GM21723 (cell line): Measurements from ENCODE around the gene LHX3.

ENCODE experiments used
- ATAC-seq: cut with Tn5 transposase; IDR thresholded peaks from one replicate; pipeline ENCODE4 v1.9.1; 2021; ENCODE audit warnings: mild to moderate bottlenecking, moderate library complexity; ENCODE audit not compliant: unreplicated experiment

LHX3 gene

DNA sequence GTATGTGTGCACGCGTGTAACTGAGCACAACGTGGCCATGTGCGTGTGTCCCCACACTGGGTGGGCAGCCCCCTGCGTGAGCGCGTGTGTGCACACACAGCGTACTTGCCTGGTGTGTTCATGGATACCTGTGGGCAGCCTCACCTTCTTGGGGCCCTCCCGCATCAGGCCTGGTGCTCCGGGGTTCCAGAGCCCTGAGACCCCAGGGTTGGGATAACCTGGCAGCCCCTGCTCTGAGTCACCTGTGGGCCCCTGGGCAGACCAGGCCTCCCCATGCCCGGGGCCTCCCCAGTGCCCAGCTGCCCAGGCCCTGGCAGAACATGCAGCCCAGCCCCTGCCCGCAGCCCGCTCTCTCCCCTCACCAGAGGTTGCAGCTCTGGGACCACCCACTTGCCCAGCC lies 25.2 kb downstream of the LHX3 start:
- ATAC-seq = no peak

- ATAC-seq = no peak
These were observed 25.8 kb downstream of the LHX3 start for GRCh38 chr9:136179101-136179616.

DNA sequence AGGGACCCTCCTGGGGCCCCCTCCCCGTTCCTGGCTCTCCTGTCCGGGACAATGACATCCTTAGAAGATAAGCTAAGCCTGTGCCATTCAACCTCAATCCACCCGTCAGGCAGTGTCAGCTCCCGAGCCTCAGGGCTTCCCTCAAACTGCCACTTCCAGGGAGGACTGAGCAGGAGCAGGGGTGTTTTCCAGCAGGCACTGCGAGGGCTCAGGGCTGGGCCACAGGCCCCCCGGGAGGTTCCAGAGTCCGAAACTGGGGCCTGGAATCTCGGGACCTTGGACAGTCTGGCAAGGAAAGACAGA lies 26.2 kb downstream of the LHX3 start:
- no peak for ATAC-seq

DNA sequence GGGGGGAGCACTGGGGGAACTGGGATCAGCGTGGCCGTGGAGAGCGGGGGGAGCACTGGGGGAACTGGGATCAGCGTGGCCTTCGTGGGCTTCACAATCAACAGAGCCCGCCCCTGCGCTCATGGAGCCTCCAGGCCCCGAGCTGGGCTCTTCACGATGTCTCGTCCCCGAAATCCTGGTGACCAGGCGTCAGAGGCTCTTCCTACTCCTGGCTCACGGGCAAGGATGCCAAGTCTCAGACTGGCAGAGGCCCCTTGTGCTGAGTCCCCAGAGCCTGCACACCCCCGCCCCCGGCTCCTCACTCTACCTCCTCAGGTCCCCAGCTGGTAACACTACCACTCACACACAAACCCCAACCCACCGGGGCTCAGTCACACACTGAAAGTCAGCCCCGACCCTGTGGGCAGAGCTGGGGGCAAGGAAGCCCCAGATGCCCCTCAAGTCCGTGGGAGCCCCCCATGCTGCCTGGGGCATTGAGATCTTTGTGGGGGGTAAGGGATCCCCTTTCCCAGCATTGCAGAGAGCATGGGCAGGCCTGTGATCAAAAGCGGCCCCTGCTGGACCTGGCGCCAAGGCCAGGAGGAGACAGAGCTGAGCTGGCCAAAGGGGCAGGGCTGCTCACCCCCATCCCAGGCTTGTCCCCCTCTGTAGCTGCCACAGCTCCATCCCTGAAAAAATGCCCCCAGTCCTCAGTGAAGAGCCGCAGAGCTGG lies 26.7 kb downstream of the LHX3 start:
- no peak for ATAC-seq

GRCh38 chr9:136177224-136177623 lies 27.7 kb downstream of the LHX3 start:
- no peak for ATAC-seq

- no peak for ATAC-seq
These were observed 29.2 kb downstream of the LHX3 start for GRCh38 chr9:136175616-136176197.

DNA sequence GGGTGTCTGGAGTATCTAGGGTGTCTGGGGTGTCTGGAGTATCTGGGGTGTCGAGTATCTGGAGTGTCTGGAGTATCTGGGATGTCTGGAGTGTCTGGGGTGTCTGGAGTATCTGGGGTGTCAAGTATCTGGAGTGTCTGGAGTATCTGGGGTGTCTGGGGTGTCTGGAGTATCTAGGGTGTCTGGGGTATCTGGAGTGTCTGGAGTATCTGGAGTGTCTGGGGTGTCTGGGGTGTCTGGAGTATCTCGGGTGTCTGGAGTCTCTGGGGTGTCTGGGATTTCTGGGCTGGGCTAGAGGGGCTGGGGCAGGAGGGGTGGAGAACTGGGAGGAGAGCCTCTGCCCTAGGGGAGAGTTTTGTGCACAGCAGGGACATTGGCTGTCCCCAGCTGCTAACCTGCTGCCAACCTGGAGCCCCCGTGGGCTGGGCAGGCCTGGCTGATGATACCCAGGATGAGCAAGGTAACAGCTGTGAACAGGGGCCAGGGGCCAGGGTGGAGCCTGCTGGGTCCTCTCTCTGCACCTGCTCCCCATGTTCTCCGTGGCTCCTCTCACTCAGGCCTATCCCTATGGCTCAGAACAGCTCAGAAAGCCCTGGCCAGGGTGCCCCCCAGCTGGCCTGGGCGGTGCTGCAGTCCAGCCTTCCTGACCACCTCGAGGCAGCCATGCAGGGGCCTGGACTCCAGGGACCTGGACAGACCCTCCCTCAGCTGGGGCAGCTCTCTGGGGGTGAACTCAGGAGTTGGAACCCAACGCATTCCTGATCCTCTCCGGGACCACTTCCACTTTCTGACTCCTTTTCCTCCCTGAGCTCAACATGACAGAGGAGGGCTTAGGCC lies 29.9 kb downstream of the LHX3 start:
- ATAC-seq = no peak

DNA sequence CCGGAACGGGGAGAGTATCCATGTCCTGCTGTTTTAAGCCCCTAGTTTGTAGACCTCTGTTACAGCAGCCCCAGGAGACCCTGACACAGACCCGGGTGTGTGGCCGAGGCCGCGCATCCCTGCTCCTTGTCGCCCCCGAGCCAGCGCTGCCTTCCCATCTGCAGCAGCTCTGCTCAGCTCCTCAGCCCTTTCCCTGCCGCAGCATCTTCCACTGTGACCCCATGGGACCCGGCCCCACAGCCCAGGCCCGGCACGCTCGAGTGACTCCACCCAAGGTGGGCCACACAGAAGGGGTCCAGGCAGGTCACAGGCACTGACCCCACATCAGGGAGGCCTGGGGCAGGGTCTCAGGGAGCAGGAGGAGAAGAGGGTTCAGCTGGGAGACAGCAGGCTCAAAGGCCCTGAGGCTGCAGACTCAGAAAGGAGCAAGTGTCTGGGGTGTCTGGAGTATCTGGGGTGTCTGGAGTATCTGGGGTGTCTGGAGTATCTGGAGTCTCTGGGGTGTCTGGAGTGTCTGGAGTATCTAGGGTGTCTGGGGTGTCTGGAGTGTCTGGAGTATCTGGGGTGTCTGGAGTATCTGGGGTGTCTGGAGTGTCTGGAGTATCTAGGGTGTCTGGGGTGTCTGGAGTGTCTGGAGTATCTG lies 31.2 kb downstream of the LHX3 start:
- ATAC-seq = no peak

DNA sequence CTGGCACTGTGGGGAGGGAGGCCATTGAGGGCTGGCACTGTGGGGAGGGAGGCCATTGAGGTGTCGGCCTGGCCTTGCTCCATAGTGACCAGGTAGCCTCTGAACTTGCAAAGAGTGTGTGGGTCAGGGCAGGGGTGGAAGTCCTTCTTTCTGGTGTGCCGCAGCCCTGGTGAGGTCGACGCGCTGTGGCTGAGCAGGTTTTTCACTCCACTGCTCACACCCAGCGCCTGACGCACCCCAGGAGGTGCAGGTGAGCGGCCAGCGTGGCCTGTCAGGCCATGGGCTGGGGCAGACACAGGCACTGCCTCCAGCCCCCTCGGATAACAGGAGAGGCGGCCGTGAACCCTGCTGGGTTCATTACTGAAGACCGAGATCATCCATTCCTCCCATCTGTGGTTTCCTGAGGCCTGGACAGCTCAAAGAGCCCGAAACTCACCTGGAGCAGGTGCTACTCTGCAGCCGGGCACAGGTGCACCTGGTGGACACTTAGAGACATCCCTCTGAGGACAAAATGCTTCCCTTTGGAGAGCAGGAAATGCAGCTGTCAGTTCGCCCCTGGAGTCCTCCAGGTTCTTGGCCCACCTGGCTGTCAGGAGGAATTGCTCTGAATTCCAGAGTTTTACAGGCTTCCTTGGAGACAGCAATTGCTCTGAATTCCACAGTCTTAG lies 32.4 kb downstream of the LHX3 start:
- ATAC-seq = no peak

DNA sequence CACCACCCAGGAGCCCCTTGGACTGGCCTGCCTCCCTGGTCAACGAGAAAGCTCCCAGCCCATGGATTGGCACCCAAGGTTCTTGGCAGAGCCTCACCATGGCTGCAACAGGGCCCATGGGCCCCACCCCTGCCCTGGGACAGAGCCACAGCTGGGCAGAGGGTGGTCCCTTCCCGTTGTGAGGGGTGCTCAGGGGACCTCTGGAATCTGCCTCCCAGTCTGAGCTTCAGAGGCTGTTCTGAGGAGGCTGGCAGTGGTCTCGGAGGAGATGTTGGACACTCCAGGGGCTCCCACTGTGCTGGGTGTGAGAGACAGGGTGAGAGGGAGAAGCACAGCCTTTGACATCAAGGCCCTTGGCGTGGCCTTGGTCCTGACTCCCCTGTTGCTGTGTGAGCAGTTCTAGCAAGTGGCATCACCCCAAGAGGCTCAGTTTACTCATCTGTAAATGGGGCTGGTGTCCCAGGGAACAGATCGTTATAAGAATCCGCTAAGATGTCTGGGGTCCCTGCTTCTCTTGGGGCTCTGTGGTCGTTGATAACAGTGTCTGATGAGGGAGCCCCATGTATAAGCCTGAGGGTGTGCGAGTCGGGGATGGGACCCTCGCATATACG lies 33.0 kb downstream of the LHX3 start:
- no peak for ATAC-seq

DNA sequence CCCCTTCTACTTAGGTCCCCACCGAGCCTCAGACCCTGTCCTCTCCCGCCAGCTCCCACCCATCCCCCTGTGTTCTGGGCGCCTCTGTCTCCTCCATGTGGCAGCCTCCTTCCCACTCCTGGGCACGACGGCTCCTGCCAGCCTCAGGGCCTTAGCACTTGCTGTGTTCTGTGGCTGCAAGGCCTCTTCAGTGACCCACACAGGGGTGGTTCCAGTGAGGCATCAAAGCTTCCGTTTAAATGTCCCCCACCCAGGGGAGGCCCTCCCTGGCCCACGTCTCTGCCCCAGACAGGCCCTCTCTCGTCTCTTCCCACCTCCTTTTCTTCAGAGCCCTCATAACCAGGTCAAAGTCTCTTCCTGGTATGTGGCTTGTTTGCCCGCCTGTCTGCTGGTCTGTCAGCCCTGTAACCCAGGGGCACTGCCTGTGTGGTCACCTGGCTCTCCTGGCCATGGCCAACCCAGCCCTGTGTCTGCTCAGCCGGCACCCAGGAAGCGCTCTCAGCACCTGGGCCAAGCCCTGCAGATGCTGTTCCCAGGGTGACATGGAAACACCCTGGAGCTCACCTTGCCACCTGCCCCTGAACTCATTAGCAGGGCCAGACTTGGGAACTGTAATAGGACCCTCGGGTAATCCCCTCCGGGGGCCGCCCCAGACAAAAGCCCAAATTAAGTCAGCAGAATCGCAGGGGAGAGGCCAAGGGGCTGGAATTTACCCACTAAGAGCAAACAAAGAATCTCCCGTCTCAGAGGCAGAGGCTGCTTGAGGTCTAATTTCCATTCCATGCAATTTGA lies 33.7 kb downstream of the LHX3 start:
- no peak for ATAC-seq

DNA sequence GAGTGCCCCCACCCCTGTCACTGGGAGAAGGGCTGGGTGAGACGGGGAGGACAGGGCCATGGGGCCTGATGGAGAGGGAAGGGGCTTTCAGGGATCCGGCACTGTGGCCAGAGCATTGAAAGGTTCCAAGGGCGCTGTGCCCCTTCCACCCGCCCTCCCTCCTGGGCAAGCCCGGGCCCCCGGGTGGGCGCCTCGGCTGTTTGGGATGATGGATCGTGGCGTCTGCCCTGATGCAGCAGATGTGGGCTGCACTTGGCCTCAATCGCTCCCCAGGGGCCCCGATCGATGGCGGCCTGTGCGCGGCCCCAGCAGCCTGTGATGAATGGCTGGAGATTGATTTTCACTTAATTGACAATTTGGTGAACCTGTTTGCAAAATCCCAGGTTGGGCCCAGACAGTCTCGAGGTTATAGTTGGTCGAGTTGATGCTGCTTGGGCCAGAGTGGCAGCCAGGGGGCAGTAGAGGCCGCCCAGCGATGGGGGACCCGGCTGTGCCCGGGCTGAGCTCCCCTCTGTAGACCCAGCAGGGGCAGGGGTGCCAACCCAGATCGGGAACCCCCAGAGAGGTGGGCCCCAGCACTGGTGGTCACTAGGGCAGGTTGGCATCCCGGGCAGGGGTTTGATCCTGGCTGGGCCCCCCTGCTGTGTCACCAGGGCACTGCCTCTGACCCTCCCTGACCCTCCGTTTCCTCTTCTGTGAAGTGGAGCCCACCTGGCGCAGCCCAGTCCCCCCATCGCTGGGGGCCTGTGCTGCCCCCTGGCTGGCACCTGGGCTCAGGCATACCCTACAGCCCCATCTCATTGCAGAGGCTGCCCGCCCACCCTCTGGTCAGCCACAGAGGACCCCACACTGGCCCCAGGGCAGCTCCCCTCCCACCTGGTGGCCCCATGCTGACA lies 34.7 kb downstream of the LHX3 start:
- no peak for ATAC-seq

GRCh38 chr9:136169495-136169894 lies 35.4 kb downstream of the LHX3 start:
- no peak for ATAC-seq

DNA sequence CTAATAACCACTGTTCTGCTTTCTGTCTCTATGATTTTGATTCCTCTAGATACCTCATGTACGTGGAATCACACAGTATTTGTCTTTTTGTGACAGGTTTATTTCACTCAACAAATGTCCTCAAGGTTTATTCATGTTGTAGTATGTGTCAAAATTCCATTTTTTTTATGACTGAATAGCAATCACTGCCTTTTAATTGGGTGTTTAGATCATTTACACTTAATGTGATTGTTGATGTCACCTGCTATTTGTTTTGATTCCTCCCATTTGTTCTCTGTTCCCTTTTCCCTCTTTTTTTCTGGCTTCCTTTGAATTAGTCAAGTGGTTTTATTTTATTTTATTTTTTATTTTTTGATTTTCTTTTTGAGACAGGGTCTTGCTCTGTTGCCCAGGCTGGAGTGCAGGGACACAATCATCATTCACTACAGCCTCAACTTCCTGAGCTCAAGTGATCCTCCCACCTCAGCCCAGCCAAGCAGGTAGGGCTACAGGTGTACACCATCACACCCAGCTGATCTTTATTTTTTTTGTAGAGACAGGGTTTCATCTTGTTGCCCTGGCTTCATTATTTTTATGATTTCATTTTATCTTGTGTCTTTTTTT lies 41.6 kb downstream of the LHX3 start:
- no peak for ATAC-seq

DNA sequence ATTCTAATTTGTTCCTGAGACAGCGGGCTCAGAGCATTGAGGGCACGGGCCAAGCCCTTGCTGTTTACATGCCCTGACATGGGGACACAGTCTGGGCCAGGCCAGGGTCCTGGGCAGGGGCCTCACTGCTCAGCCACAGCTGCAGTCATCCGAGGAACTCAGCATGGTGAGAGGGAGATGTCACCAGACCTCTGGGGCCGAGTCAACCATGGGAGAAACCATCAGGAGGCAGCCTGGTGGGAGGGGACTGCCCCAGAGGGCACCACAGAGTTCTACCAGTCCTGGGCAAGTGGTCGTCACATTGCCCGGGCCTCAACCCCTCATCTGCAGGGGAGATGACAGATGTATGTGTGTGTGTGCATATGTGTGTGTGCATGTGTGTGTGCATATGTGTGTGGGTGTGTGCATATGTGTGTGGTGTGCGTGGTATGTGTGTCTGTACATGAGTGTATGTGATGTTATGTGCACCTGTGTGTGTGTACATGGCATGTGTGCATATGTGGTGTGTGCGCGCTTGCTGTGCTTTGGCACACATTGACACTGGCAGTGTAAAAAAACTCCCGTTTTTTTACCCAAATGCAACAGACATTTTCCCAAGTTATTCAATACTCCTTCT lies 43.8 kb downstream of the LHX3 start:
- no peak for ATAC-seq

DNA sequence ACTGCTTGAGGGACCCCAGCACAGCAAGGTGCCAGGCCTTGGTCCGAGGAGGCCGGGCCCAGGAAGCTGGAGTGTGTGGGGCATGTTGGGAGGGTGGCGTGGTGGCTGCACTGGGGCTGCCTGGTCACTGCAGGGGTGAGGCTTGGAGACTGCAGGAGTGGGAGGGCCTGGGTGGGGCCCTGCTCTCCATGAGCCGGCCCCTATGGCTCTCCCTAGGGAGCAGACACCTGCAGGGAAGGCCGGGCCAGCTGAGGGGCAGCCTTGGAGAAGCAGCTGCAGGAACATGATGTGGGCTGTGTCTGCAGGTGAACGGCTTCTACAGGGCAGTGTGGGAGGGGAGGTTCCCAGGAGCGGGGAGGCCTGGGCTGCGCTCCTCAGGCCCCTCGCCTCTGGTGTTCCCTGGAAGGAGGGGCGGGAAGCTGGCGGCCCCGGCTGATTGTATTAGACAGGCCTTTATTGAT lies 44.5 kb downstream of the LHX3 start:
- ATAC-seq = no peak

GRCh38 chr9:136159851-136160250 lies 45.1 kb downstream of the LHX3 start:
- no peak for ATAC-seq
